NCI-H1105 (cell line): Measurements from ENCODE around the gene NECAB2.

Experiments used
- DNase-seq: peaks from one replicate; lab custom pipeline; 2025; lab: John Stamatoyannopoulos, UW

NECAB2 gene

GRCh38 chr16:83967091-83967490, 953 bp upstream of the NECAB2 start:
- DNase-seq, result no peak

- no peak for DNase-seq
These were observed 335 bp downstream of the NECAB2 start for GRCh38 chr16:83968306-83968851.

- no peak for DNase-seq
These were observed 1.0 kb downstream of the NECAB2 start for GRCh38 chr16:83968891-83969649.

- DNase-seq, result no peak
These were observed 1.9 kb downstream of the NECAB2 start for GRCh38 chr16:83969771-83970429.

GRCh38 chr16:83970430-83970815, 2.4 kb downstream of the NECAB2 start:
- no peak for DNase-seq

- no peak for DNase-seq
These were observed 3.4 kb downstream of the NECAB2 start for GRCh38 chr16:83971165-83972130.

GRCh38 chr16:83972256-83973008, 4.4 kb downstream of the NECAB2 start:
- DNase-seq, result no peak

- no peak for DNase-seq
These were observed 5.0 kb downstream of the NECAB2 start for GRCh38 chr16:83973077-83973476.

GRCh38 chr16:83973581-83974385, 5.7 kb downstream of the NECAB2 start:
- no peak for DNase-seq

- no peak for DNase-seq
These were observed 6.4 kb downstream of the NECAB2 start for GRCh38 chr16:83974475-83974874.

GRCh38 chr16:83975590-83976260, 7.7 kb downstream of the NECAB2 start:
- no peak for DNase-seq

- DNase-seq, result no peak
These were observed 9.2 kb downstream of the NECAB2 start for GRCh38 chr16:83977056-83977815.

- DNase-seq, result no peak
These were observed 10.4 kb downstream of the NECAB2 start for GRCh38 chr16:83978401-83978904.

- no peak for DNase-seq
These were observed 11.4 kb downstream of the NECAB2 start for GRCh38 chr16:83979441-83979840.

GRCh38 chr16:83980794-83981193, 12.8 kb downstream of the NECAB2 start:
- DNase-seq, result no peak

- DNase-seq, result no peak
These were observed 13.8 kb downstream of the NECAB2 start for GRCh38 chr16:83981799-83982198.

GRCh38 chr16:83983491-83983890, 15.4 kb downstream of the NECAB2 start:
- no peak for DNase-seq

- DNase-seq, result peak; percentile 82
These were observed 21.3 kb downstream of the NECAB2 start for GRCh38 chr16:83989300-83989699.

- DNase-seq, result no peak
These were observed 22.4 kb downstream of the NECAB2 start for GRCh38 chr16:83990492-83990891.
